GM18517 (cell line): ENCODE measurements around the gene HCFC1R1.

Experiments
- ATAC-seq: cut with Tn5 transposase; IDR thresholded peaks from one replicate; pipeline ENCODE4 v1.9.1; 2021; ENCODE audit warnings: mild to moderate bottlenecking, moderate library complexity; ENCODE audit not compliant: unreplicated experiment

Gene HCFC1R1

DNA sequence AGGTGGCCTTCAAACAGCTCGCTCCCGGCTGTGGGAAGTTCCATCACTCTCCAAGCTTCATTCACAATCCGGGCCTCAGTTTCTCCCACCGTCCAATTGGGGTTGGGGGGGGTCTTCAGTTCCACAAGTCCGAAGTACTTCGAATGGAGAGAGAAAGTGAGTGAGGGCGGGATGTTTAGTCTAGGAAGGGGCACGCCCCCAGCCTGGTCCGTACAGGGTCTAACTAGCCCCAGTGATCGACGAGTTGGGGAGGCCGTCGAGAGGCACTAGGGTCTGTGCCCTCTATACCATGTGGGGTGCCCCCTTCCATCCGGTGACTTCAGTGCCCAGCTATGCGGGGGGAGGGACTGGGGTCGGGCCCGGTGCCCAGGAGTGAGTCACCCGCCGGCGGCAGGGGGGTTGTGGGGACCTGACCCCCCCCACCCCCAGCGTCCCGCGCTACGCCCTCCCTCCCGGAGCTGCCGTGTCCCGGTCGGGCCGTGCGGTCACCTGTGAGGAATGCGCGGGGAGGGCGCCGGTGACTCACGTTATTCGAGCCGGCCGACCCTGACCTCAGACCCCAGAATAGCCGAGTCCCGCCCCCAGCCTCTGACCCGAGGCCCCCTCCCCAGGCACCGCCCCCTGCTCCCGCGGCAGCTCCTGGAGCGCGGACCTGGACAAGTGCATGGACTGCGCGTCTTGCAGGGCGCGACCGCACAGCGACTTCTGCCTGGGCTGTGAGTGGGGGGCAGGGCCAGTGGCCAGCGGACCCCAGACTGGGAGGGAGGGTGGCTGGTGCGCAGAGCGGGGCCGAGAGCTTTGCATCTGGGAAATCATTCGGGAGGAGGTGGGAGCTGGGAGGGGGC, 2.9 kb downstream of the HCFC1R1 start:
- ATAC-seq, result no peak

DNA sequence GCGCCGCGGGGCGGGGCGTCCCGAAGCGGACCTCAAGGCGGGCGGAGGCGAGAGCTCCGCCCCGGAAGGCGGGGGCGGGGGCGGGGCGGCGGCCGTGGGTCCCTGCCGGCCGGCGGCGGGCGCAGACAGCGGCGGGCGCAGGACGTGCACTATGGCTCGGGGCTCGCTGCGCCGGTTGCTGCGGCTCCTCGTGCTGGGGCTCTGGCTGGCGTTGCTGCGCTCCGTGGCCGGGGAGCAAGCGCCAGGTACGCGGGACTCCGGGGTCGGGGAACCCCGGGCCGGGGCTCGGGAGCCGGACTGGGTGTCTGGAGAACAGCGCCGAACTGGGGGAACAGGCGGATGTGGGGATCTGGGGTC, 3.5 kb downstream of the HCFC1R1 start, which contains the start of gene TNFRSF12A:
Gene TNFRSF12A (plus strand): TSS at position 122 of the 357 bp plus-strand sequence. CDS start 30 bp downstream, at position 152.
- no peak for ATAC-seq

DNA sequence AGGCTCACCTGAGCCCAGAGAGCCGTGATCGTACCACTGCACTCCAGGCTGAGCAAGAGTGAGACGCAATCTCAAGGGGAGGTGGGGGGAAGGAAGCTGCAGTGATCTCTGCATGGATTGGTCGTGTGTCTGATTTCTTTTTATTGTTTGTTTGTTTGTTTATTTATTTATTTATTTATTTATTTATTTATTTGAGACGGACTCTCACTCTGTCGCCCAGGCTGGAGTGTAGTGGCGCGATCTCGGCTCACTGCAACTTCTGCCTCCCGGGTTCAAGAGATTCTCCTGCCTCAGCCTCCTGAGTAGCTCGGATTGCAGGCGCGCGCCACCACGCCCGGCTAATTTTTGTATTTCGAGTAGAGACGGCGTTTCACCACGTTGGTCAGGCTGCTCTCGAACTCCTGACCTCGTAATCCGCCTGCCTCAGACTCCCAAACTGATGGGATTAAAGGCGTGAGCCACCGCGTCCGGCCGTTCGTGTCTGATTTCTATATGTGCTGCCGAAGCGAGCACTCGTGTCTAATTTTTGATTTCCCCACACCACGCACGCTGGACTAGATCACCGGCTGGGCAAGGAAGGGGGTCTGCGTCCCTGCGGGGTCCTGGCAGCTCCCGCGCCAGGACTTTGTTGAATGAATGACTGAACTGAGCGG, 4.0 kb downstream of the HCFC1R1 start:
- ATAC-seq, result no peak

DNA sequence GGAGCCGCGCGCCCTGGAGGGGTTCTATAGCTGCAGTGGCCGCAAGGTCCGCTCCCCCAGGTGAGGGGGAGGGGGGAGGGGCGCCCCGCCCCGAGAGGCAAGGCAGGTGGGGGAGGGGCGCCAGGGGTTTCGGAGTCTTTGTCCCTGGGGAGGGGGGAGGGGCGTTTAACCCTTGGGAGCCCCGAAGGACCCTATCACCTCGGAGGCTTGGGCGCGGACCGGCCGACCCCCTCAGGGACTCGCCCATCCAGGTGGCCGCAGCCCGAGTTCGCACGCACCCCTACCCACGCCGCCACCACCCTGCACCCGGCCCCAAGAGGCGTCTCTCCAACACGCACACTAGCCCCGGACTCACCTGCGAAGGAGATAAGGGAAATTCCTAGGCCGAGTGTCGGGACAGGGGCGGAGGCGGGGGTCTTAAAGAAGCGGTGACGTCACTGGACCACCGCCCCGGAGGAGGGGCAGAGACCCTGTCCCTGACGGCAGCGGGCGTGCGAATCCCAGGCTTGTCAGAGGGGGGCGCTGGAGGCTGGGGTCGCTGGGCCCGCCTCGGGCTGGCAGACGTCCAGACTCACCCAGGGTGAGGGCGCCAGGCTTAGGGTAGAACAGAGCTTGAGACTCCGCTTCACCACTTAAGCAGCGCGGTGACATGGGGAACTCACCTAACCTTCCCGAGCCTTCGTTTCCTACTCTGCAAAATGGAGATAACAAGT, 5.8 kb downstream of the HCFC1R1 start, which contains the start of gene CLDN6:
Gene CLDN6 (minus strand): TSS at position 390 of the 713 bp plus-strand sequence. CDS start 2,162 bp downstream, outside the sequence.
- no peak for ATAC-seq

DNA sequence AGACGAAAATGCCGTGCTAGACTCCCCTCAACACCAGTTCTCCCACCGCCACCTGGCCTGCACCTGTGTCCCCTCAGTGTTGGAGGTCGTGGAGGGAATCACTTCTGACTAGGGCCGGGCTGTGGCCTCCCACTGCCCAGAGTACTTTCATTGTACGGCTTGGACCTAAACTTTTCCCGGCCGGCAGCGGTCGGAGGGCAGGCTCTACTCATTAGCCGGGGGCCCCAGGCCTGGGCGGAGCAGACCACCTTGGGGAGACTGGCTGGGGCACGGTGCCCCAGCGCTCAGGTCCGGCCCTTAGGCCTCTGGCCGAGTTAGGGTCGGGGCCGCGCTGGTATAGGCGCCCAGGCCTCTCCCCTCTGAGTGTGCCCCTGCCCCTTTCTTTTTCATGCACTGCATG, 6.4 kb downstream of the HCFC1R1 start:
- no peak for ATAC-seq

DNA sequence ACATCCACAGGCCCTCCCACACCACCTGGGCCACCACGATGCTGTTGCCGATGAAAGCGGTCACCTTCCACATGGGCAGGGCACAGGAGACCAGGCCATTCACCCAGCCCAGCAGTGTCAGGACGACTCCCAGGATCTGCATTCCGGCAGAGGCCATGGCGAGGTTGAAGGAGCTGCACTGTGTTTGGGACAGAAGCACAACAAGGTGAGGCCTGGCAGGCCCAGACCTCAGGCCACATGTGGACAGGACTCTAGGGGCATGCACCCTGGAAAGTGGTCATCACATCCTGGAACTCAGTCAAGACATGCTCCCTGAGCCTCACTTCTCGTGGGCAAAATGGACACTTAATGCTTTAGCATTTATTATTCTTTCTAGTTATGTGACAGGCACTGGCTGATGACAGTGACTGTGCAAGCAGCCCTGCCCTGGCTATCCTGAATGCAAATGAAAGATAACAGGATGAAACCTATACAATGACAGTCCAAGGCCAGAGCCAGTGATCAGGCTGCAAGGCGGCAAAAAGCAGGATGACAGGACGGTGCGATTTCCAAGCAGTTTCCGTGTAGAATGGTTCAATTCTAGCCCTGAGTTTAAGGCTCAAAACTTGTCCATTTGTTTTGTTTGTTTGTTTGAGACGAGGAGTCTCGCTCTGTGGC, 7.7 kb downstream of the HCFC1R1 start:
- ATAC-seq, result no peak

DNA sequence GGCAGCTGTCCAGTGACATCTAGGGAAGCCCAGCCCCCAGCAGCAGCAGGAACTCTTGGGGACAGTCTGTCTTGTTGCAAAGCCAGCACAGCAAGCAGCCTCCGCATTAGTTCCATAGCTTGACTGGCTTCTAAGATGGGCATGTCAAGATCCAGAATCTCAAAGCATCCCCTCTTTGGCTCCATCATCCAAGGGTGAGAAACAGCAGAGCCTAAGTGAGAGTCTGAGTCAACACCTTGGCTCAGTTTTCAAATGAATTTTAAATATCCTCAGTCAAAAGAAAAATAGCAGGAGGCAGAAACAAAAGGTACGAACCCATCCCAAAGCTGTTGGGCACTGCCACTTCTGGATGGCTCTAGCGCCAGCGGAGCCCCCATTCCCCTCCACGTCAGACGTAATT, 8.8 kb downstream of the HCFC1R1 start:
- ATAC-seq, result no peak

DNA sequence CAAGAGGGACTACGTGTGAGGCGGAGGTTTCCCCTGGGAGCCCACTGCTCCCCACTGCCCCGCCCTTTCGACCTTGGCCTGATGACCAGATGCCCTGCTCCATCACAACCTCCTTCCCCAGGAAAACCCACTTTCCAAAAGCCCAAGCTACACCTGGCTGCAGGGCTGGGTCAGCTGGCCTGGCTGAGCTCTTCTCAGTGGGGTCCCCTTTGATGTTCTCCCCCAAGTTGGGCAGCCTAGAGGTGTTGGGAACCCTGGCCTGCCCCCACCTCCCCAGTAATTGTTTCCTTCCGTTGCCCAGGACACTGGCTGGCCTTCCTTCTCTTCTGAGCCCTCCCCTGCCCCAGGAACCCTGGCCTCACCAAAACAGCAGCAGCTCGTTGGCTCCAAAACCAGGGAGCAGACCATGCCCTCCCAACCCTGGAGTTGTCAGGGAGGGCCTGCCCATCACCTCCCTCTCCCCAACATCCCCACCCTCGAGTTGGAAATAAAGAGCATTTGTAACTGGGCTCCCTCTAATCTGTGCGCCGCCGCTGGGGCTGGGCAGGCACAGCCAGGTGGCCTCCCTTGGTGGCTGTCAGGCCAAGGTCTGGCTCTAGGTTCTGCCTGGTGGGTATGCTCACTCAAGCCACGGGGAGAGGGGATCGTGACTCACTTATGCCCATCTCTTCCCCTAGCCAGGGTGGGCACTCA, 9.6 kb downstream of the HCFC1R1 start:
- no peak for ATAC-seq

DNA sequence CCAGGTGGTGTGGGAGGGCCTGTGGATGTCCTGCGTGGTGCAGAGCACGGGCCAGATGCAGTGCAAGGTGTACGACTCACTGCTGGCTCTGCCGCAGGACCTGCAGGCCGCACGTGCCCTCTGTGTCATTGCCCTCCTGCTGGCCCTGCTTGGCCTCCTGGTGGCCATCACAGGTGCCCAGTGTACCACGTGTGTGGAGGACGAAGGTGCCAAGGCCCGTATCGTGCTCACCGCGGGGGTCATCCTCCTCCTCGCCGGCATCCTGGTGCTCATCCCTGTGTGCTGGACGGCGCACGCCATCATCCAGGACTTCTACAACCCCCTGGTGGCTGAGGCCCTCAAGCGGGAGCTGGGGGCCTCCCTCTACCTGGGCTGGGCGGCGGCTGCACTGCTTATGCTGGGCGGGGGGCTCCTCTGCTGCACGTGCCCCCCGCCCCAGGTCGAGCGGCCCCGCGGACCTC, 10.2 kb downstream of the HCFC1R1 start:
- ATAC-seq, result no peak

DNA sequence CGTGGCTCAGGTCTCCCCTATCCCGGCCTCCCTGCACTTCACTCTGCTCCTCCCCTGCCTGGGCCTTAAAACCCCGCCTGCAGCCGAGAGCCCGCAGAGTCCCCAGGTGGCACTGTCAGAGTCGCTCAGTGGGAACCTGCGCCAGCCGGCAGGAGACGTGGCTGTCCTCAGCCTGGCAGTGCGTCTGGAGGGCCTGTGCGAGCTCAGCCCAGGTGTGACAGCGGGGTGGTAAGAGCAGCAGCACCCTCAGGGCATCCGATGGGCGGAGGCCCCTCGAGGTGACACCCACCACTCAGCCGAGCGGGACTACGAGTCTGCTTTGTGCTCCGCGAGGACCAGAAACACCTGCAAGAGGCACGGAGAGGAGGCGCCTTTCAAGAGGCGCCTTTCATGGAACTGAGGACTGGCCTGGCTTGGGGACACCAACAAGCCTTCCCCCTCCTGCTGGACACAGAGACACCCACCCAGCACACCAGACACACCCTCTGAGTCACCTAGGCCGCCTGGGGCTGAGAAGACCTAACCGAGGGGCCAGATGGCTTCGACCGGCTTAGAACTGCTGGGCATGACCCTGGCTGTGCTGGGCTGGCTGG, 10.8 kb downstream of the HCFC1R1 start, which contains the start of gene CLDN9:
Gene CLDN9 (plus strand): TSS at position 96 of the 593 bp plus-strand sequence. CDS start 440 bp downstream, at position 536.
- no peak for ATAC-seq

DNA sequence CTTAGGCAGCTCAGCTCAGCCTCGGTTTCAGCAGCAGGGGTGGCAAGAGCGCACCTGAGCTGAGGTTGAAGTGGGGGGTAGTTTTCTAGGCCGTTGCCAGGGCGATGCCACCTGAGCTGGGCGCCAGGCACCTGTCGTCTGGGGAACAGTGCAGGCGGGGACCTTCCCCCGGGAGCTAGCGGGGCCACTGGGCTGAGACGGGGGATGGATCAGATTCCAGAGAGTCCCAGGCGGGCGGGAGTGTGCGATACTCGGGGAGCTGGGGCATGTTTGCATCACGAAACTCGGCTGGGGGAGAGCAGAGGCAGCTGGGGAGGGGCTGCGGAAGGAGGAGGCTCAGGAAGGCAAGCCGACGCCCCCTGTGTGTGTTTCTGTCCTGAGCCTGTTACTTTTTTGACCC, 11.5 kb downstream of the HCFC1R1 start:
- no peak for ATAC-seq

DNA sequence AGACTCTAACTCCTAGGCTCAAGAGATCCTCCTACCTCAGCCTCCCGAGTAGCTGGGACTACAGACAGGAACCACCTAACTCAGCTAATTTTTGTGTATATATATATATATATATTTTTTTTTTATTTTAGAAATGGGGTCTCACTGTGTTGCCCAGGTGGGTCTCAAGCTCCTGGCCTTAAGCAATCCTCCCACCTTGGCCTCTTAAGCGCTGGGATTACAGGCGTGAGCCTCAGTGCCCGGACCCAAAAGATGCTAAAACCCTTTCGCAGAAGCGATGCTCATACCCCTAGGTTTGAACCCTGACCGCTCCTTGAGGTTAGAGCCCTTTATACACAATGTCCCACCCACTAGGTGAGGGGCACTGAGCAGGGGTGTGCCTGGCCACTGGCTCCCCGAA, 13.2 kb downstream of the HCFC1R1 start:
- no peak for ATAC-seq

DNA sequence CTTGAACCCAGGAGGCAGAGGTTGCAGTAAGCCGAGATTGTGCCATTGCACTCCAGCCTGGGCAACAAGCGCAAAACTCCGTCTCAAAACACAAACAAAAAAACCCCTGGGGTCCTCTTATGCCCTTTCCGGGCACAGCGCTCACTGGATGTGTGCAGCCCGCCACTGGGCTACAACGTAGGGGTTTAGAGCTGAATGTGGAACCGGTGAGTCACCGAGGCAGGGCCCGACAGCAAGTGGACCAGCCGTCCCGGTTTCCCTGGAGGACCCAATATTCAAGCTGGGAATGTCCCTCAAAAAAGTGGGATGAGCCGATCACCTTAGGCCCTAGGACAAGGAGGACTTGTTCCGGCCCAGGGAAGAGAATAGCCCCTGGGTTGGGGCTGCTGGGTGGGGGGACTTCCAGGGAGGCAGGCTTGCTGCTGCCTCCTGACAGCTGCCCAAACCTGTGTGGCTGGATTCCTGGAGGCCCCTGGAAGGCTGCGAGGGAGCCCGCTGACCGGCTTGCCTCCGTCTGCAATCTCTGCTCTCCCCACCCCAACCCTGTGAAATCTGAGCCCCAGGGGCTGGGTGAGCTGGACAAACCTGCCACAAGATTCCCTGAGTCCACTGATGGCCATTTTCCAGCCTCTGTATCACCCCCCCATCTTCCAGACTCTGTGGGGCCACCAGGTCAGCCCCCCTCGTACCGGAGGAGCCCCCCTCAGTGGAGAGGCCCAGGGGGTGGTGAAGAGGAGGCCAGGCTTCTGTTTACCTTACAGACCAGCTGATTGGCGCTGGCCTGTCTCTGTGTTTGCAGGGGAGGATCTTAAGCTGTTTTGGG, 14.0 kb downstream of the HCFC1R1 start:
- no peak for ATAC-seq

DNA sequence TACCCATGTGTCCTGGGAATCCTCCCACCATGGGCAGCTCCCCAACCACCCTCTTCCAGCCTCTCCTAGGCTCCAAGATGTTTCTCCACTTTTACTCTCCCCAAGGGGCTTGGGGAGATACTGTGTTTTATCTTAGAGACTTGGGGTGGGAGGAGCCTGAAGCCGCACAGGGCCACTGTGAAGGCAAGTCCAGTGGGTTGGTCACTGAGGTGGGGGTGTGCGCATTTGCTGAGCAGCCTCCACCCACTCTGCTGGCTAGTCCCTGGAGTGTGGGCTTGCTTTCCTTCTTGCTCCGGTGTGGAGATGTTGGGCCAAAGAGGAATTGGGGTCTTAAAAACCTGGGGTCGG, 15.1 kb downstream of the HCFC1R1 start:
- no peak for ATAC-seq

DNA sequence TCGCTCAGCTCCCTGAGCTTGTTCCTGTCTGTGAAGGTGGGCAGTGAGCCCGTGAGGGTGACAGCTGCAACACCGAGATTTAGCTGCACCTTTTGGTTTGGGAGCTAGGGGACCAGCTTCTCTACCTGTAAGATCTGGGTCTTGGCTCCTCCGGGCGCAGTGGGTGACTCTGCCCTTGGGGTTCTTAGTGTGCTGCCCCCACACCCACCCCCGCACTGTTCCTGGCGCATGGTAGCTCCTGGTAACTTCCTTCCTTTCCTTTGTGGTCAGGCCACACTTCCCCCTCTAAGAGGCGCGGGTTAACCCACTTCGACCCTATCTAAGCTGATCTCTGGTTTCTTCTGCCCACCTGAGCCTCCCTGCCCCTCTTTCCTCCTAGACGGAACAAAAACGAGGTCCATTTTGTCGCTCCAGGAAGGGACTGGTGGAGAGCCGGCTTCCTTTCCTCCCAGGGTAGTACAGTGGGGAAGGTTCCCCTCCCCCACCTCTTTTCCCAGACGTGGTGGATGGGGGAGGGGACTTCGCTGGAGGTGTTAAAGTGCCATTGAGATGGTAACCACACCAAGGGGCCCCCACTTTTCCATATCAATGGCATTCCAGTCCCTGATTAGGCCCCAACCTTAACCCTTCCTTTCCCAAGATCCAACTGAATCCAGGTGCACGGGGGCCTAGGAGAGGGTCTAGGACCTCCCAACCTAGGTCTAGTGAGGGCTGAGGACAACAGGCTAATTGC, 15.6 kb downstream of the HCFC1R1 start:
- no peak for ATAC-seq

DNA sequence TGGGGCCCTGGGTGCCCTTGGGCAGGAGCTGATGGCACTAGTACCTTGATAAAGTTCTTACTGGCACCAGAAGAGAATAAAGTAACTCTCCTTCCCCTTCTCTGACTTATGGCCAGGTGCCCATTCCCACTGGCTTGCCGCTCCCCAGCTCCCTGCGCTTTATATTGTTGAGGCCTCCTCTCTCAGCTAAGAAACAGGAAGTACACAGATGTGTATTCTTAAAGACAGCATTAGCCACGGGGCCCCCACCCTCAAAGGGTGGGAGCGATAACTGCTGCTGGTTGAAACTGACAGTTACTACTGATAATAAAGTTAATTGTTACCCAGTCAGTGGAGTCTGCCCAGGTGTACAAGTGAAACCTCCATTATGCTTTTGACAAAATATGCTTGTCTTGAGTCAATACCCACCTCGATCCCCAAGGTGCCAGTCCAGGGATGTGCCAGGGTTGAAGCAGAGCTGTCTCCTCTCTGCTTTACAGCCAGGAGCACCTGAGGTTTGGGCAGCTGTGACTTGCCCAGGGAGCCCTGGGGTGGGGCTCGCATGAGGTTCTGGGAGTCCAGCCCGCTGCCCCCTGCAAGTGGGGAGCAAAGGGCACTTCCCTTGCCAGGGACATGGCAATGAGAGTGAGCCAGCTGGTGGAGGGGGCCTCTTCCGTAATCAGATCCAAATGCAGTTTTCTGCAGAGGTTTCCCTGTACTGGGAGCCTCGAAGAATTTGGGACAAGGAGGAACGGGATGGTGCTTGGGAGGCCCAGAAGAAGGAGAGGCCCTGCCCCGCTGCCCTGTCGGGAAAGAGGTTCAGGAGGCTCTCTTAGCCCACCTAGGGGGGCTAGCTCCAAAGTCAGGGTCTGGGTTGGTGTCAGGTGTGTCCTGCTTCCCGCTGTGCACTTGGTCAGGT, 16.4 kb downstream of the HCFC1R1 start:
- no peak for ATAC-seq

DNA sequence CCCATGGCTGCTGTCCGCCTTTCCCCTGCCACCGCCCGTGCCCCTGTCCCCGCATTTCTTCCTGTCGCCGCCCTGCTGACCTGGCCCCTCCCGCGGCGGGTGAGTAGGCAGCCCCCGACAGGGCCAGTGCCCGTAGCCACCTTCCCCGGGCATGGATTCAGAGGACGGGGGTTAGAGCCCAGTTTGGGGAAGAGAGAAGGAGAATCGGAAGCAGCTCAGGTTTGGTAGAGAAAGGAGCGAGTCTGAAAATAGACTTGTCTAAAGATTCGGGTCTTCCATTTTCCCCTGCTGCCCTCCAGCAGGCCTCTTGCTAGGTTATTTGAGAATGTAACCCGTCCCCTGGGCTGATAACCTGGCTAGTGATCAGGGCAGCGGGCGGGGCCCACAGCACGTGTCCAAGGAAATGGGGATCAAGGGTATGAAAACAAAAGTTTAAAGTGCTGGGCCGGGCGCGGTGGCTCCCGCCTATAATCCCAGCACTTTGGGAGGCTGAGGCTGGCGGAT, 18.9 kb downstream of the HCFC1R1 start:
- ATAC-seq, result no peak
